ENCODE measurements around the gene PVALEF. TPM values are rescaled to one million over a fixed set of nuclear protein-coding genes. Genes with fewer than 3 reads are reported as not detected.

Gene PVALEF
- total RNA-seq, 4 donors from 2014 or later: not detected

- Histone ChIP-seq H3K9me3 (no peaks in the 10 kb centered on the region), H3K4me1 (no peaks in the 10 kb centered on the region), H3K27me3 (no peaks in the 10 kb centered on the region), H3K4me3 (replicated peaks in 1 of 3) (no peak overlapping the region), H3K27ac (no peak overlapping the region), H3K36me3 (no peaks in the 10 kb centered on the region)
- TF ChIP-seq POLR2A (IDR thresholded peaks at IDR 0.05): no peak
- TF ChIP-seq CTCF (IDR thresholded peaks at IDR 0.05): no peak
- intact Hi-C loops (cut with DNase I): no loop called here
- DNase-seq: no peak
- WGBS, 2 donors: 66% methylated on average over 9 of the region's 11 CpGs; no CpG with 5 or more reads in 1 of the 2 donors
Measured at GRCh38 chr17:81132197-81132540, 33.1 kb upstream of the PVALEF start.

- H3K27ac ChIP-seq: no peak overlapping the region
- 96 to 100% methylated on average over 1 to 11 of the region's 22 CpGs for WGBS, 2 donors
- H3K4me1 ChIP-seq: no peaks in the 10 kb centered on the region
- no peak for DNase-seq
- no peak overlapping the region for H3K4me3 ChIP-seq (replicated peaks in 1 of 3)
- no peaks in the 10 kb centered on the region for H3K36me3 ChIP-seq
- H3K9me3 ChIP-seq: no peaks in the 10 kb centered on the region
- TF ChIP-seq POLR2A (IDR thresholded peaks at IDR 0.05): no peak
- TF ChIP-seq CTCF (IDR thresholded peaks at IDR 0.05): no peak
- intact Hi-C loops (cut with DNase I): no loop called here
- H3K27me3 ChIP-seq: no peaks in the 10 kb centered on the region
Measured at GRCh38 chr17:81132770-81133723, 32.3 kb upstream of the PVALEF start.

GRCh38 chr17:81134064-81134781 lies 31.1 kb upstream of the PVALEF start:
- H3K4me1 ChIP-seq: no peaks in the 10 kb centered on the region
- intact Hi-C loops (cut with DNase I): no loop called here
- DNase-seq: no peak

GRCh38 chr17:81135505-81136278 lies 29.6 kb upstream of the PVALEF start:
- peak in 1 of 2 donors; percentile 14 for DNase-seq
- 73% methylated on average over 23 to 28 of the region's 28 CpGs for WGBS, 2 donors
- intact Hi-C loops (cut with DNase I): no loop called here
- Histone ChIP-seq H3K4me1 (no peaks in the 10 kb centered on the region), H3K36me3 (no peaks in the 10 kb centered on the region), H3K4me3 (replicated peaks in 1 of 3) (no peak overlapping the region), H3K9me3 (no peaks in the 10 kb centered on the region), H3K27me3 (no peaks in the 10 kb centered on the region), H3K27ac (no peak overlapping the region)
- TF ChIP-seq CTCF (IDR thresholded peaks at IDR 0.05): no peak
- TF ChIP-seq POLR2A (IDR thresholded peaks at IDR 0.05): no peak

More at GRCh38 chr17:81134064-81134781, 31.1 kb upstream of the PVALEF start:
- TF ChIP-seq CTCF (IDR thresholded peaks at IDR 0.05) (no peak), POLR2A (IDR thresholded peaks at IDR 0.05) (no peak)
- H3K27me3 ChIP-seq: no peaks in the 10 kb centered on the region
- H3K27ac ChIP-seq: no peak overlapping the region
- H3K9me3 ChIP-seq: no peaks in the 10 kb centered on the region
- H3K4me3 ChIP-seq (replicated peaks in 1 of 3): no peak overlapping the region
- no peaks in the 10 kb centered on the region for H3K36me3 ChIP-seq
- 81 to 90% methylated on average over 17 to 22 of the region's 28 CpGs for WGBS, 2 donors
